Measurements from ENCODE around the gene KRT8. TPM values are rescaled to one million over a fixed set of nuclear protein-coding genes. Genes with fewer than 3 reads are reported as not detected.

The KRT8 gene
- total and polyA plus RNA-seq, 2 of the 13 experiments (the other 11 are each of a cell fraction or from before 2014, with no cell fraction given), result 498 to 718 TPM

- TF ChIP-seq AHDC1 (CRISPR knock-in tag; IDR thresholded peaks at IDR 0.05; ENCODE audit: borderline replicate concordance) (0 out of 2 replicates have a peak, but pooled peaks have one; percentile 36), NR2F6 (IDR thresholded peaks at IDR 0.05) (peak; percentile 77), NR2F6 (CRISPR knock-in tag; IDR thresholded peaks at IDR 0.05) (peak; percentile 74; the same call in 1 of the 2 replicates), SUZ12 (IDR thresholded peaks at IDR 0.05; ENCODE audit: low read depth, low read length) (no peak), SOX6 (IDR thresholded peaks at IDR 0.05) (no peak), SOX6 (CRISPR knock-in tag; IDR thresholded peaks at IDR 0.05) (peak; percentile 89), KAT2B (IDR thresholded peaks at IDR 0.05; ENCODE audit: borderline replicate concordance, low read depth, low read length) (no peak), ZMYM3 (CRISPR knock-in tag; IDR thresholded peaks at IDR 0.05) (peak; percentile 58), KLF16 (CRISPR knock-in tag; IDR thresholded peaks at IDR 0.05) (peak in 1 of 2 experiments; percentile 72; a peak in 1 of 4 replicates), ELF4 (CRISPR knock-in tag; IDR thresholded peaks at IDR 0.05; ENCODE audit: borderline replicate concordance) (peak; percentile 41; the same call in 1 of the 2 replicates), HNF4G (IDR thresholded peaks at IDR 0.05; ENCODE audit: borderline replicate concordance, low read depth, low read length) (peak; percentile 89), HNF4G (CRISPR knock-in tag; IDR thresholded peaks at IDR 0.05; ENCODE audit: borderline replicate concordance, low read depth) (no peak), SAP130 (CRISPR knock-in tag; IDR thresholded peaks at IDR 0.05; ENCODE audit: low read depth) (peak; percentile 77), KDM6A (CRISPR knock-in tag; IDR thresholded peaks at IDR 0.05; ENCODE audit: low read depth) (peak; percentile 61; the same call in 1 of the 2 replicates), REXO4 (CRISPR knock-in tag; IDR thresholded peaks at IDR 0.05; ENCODE audit: borderline replicate concordance) (no peak), ZKSCAN1 (IDR thresholded peaks at IDR 0.05; ENCODE audit: low read length) (no peak), ZBTB7B (CRISPR knock-in tag; IDR thresholded peaks at IDR 0.05) (peak; percentile 71; the same call in 1 of the 2 replicates), TCF7 (IDR thresholded peaks at IDR 0.05; ENCODE audit: low read depth) (peak; percentile 80; the same call in 1 of the 2 replicates), ZNF205 (CRISPR knock-in tag; IDR thresholded peaks at IDR 0.05) (peak; percentile 84; the same call in 1 of the 2 replicates), GABPA (IDR thresholded peaks at IDR 0.05; ENCODE audit: low read depth, low read length) (no peak), GABPA (CRISPR knock-in tag; IDR thresholded peaks at IDR 0.05; ENCODE audit: low read depth) (peak; percentile 30; the same call in 1 of the 2 replicates), HNF4A (CRISPR knock-in tag; IDR thresholded peaks at IDR 0.05) (peak; percentile 86), ZFY (CRISPR knock-in tag; IDR thresholded peaks at IDR 0.05) (peak; percentile 21; the same call in 1 of the 2 replicates)
- TF ChIP-seq, protein P1, sequence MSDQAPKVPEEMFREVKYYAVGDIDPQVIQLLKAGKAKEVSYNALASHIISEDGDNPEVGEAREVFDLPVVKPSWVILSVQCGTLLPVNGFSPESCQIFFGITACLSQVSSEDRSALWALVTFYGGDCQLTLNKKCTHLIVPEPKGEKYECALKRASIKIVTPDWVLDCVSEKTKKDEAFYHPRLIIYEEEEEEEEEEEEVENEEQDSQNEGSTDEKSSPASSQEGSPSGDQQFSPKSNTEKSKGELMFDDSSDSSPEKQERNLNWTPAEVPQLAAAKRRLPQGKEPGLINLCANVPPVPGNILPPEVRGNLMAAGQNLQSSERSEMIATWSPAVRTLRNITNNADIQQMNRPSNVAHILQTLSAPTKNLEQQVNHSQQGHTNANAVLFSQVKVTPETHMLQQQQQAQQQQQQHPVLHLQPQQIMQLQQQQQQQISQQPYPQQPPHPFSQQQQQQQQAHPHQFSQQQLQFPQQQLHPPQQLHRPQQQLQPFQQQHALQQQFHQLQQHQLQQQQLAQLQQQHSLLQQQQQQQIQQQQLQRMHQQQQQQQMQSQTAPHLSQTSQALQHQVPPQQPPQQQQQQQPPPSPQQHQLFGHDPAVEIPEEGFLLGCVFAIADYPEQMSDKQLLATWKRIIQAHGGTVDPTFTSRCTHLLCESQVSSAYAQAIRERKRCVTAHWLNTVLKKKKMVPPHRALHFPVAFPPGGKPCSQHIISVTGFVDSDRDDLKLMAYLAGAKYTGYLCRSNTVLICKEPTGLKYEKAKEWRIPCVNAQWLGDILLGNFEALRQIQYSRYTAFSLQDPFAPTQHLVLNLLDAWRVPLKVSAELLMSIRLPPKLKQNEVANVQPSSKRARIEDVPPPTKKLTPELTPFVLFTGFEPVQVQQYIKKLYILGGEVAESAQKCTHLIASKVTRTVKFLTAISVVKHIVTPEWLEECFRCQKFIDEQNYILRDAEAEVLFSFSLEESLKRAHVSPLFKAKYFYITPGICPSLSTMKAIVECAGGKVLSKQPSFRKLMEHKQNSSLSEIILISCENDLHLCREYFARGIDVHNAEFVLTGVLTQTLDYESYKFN (CRISPR knock-in tag; conservative IDR thresholded peaks at IDR 0.05), result peak; percentile 94
Measured at GRCh38 chr12:52884526-52885293, 20.2 kb downstream of the KRT8 start (continued).
